ENCODE results near the gene NUP88.

NUP88 gene

GRCh38 chr17:5419959-5420653, 644 bp upstream of the NUP88 start, which contains the start of gene RPAIN:
Gene RPAIN, plus strand, starts transcription at chr17:5420182. Its CDS starts 29 bp downstream, at chr17:5420211.
- peak; percentile 85 for DNase-seq (ENCODE audit: low spot score)

GRCh38 chr17:5418858-5419355, 555 bp downstream of the NUP88 start:
- no peak for DNase-seq (ENCODE audit: low spot score)

- no peak for DNase-seq (ENCODE audit: low spot score)
Measured at GRCh38 chr17:5416901-5417300, 2.6 kb downstream of the NUP88 start.

GRCh38 chr17:5413682-5414081, 5.8 kb downstream of the NUP88 start:
- DNase-seq (ENCODE audit: low spot score): no peak

GRCh38 chr17:5410594-5411272, 8.7 kb downstream of the NUP88 start:
- DNase-seq (ENCODE audit: low spot score): no peak

- no peak for DNase-seq (ENCODE audit: low spot score)
Measured at GRCh38 chr17:5408186-5408585, 11.3 kb downstream of the NUP88 start.

- no peak for DNase-seq (ENCODE audit: low spot score)
Measured at GRCh38 chr17:5405400-5405799, 14.1 kb downstream of the NUP88 start.

GRCh38 chr17:5399767-5400166, 19.7 kb downstream of the NUP88 start:
- DNase-seq (ENCODE audit: low spot score): no peak

GRCh38 chr17:5396612-5397011, 22.9 kb downstream of the NUP88 start:
- DNase-seq (ENCODE audit: low spot score): no peak

GRCh38 chr17:5391678-5392077, 27.8 kb downstream of the NUP88 start:
- no peak for DNase-seq (ENCODE audit: low spot score)

- DNase-seq (ENCODE audit: low spot score): no peak
Measured at GRCh38 chr17:5381542-5381941, 37.9 kb downstream of the NUP88 start.

- DNase-seq (ENCODE audit: low spot score): no peak
Measured at GRCh38 chr17:5380491-5381135, 38.8 kb downstream of the NUP88 start.

- DNase-seq (ENCODE audit: low spot score): no peak
Measured at GRCh38 chr17:5379351-5380107, 39.9 kb downstream of the NUP88 start.

- no peak for DNase-seq (ENCODE audit: low spot score)
Measured at GRCh38 chr17:5378566-5379207, 40.8 kb downstream of the NUP88 start.

- DNase-seq (ENCODE audit: low spot score): no peak
Measured at GRCh38 chr17:5373112-5373511, 46.4 kb downstream of the NUP88 start.

GRCh38 chr17:5370411-5370810, 49.1 kb downstream of the NUP88 start:
- DNase-seq (ENCODE audit: low spot score): no peak

- no peak for DNase-seq (ENCODE audit: low spot score)
Measured at GRCh38 chr17:5365831-5366230, 53.6 kb downstream of the NUP88 start.

- no peak for DNase-seq (ENCODE audit: low spot score)
Measured at GRCh38 chr17:5364696-5365095, 54.8 kb downstream of the NUP88 start.

GRCh38 chr17:5364156-5364555, 55.3 kb downstream of the NUP88 start:
- peak; percentile 17 for DNase-seq (ENCODE audit: low spot score)

GRCh38 chr17:5362162-5362811, 57.2 kb downstream of the NUP88 start:
- DNase-seq (ENCODE audit: low spot score): no peak

- DNase-seq (ENCODE audit: low spot score): no peak
Measured at GRCh38 chr17:5361426-5361825, 58.0 kb downstream of the NUP88 start.
